ENCODE data around the gene ENO4.

DNA sequence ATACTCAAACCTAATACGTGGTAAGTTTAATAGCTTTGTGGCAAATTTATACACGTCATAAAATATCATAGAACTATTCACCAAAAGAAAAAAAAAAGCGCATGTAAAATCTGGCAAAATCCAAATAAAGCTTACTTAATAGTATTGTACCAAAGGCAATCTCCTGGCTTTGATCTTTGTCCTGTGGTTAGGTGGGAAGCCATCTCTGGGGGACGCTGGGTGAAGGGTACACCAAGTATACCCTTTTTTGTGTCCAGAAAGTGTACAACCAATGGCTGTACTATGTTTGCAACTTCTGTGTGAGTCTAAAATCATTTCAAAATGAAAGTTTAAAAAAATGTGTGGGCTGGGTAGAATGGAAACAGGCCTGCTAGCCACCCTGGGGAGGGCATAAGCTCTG lies 47.6 kb upstream of the ENO4 start:
- no peak for TF ChIP-seq EZH2 (IDR thresholded peaks at IDR 0.05; ENCODE audit: low read depth, unreplicated experiment)
- TF ChIP-seq, protein P1, sequence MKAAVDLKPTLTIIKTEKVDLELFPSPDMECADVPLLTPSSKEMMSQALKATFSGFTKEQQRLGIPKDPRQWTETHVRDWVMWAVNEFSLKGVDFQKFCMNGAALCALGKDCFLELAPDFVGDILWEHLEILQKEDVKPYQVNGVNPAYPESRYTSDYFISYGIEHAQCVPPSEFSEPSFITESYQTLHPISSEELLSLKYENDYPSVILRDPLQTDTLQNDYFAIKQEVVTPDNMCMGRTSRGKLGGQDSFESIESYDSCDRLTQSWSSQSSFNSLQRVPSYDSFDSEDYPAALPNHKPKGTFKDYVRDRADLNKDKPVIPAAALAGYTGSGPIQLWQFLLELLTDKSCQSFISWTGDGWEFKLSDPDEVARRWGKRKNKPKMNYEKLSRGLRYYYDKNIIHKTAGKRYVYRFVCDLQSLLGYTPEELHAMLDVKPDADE (IDR thresholded peaks at IDR 0.05), result no peak
- TF ChIP-seq, protein P2, sequence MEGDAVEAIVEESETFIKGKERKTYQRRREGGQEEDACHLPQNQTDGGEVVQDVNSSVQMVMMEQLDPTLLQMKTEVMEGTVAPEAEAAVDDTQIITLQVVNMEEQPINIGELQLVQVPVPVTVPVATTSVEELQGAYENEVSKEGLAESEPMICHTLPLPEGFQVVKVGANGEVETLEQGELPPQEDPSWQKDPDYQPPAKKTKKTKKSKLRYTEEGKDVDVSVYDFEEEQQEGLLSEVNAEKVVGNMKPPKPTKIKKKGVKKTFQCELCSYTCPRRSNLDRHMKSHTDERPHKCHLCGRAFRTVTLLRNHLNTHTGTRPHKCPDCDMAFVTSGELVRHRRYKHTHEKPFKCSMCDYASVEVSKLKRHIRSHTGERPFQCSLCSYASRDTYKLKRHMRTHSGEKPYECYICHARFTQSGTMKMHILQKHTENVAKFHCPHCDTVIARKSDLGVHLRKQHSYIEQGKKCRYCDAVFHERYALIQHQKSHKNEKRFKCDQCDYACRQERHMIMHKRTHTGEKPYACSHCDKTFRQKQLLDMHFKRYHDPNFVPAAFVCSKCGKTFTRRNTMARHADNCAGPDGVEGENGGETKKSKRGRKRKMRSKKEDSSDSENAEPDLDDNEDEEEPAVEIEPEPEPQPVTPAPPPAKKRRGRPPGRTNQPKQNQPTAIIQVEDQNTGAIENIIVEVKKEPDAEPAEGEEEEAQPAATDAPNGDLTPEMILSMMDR (conservative IDR thresholded peaks at IDR 0.05; ENCODE audit: low read depth in 2 of 2), result no peak
